Ramos (cell line): ENCODE data around the gene CYTH1.

ENCODE experiments used
- in situ Hi-C: fragments of 300-500 bp; cut with MboI; formaldehyde crosslinking; loops from one replicate; pipeline ENCODE4 v1.14.3; 2022; ENCODE audit warnings: low sequenced_read_pairs; ENCODE audit not compliant: unreplicated experiment

The CYTH1 gene

DNA sequence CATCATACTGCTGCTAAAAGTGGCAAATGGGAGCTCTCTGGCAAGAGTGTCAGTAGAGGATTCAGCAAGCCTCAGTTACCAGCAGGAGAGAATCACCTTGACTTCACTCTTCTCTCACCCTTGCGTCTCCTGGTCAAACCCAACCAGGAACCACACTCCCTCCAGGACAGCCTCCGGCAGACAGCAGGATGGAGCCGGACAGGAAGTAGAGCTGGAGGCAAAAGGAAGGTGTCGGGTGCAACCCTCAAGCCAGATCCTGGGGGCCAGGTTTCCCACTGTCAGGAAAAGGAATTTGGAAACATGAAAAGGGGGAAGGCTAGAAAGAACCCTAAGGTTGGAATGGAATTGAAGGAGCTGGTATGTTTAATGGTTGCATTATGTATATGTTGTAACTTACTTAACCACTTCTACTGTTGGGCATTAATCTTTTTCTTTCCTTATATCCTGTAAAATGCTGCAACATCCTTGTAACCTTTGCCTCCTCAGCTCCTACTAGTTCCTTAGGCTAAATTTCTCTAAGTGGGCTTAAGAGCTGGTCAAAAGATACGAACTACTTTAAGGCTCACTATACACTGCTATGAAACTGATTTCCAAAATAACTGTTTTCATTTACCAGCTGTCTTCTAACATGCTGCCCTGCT, 40.3 kb downstream of the CYTH1 start:
- in situ Hi-C loops, result no loop called here

- in situ Hi-C loops, result no loop called here
Measured at GRCh38 chr17:78739331-78739931, 42.6 kb downstream of the CYTH1 start.

GRCh38 chr17:78738698-78739097, 43.4 kb downstream of the CYTH1 start:
- in situ Hi-C loops, result no loop called here

GRCh38 chr17:78738278-78738677, 43.8 kb downstream of the CYTH1 start:
- in situ Hi-C loops, result no loop called here

GRCh38 chr17:78737332-78737731, 44.7 kb downstream of the CYTH1 start:
- in situ Hi-C loops, result no loop called here

- in situ Hi-C loops, result no loop called here
Measured at GRCh38 chr17:78736526-78737079, 45.5 kb downstream of the CYTH1 start.

DNA sequence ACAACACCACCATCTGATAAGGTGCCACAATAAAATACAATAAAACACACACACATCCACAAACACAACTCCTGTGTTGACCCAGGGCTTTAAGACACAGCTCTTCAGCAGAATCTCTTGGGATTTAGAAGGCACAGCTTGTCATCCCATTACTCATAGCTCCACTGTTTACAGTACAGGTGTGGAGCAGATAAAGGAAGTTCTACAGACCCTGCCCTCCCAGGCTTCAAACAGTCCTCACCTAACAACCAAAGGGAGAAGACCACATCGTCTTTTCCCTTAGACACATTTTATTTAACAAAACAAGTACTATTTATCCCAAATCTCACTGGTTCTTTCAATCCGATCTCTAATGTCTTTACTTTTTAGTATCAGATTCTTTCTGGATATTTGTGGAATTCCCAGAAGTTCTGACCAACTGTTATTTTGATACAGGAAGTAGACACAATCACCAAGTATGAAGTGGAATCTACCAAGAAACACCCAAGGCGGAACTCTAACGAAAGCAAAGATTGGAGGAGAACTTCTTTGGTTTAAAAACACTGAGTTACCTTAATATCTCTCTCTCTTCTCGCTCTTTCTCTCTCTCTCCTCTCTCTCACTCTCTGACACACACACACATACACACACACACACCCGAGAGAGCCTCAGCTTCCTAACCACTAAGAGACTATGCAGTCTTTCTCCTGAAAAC, 46.1 kb downstream of the CYTH1 start:
- in situ Hi-C loops, result no loop called here

- in situ Hi-C loops, result no loop called here
Measured at GRCh38 chr17:78734793-78735641, 47.1 kb downstream of the CYTH1 start.

DNA sequence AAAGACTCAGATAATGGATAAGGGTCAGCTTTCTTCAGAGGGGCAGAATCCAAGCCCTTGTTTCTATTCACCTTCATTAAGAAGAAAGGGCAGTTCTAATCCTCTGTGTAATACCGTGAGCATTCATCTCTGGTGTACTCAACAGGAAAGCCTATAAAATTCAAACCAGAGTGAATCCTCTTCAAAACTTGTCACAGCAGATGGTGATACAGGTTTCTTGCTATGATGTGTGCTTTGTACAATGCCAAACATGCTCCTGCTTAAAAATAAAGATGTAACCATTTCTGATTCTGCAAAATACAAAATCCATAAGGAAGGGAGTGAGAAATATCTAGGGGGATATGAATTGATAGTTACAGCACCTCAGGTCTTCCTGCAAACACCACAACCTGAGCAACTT, 49.7 kb downstream of the CYTH1 start:
- in situ Hi-C loops, result no loop called here

DNA sequence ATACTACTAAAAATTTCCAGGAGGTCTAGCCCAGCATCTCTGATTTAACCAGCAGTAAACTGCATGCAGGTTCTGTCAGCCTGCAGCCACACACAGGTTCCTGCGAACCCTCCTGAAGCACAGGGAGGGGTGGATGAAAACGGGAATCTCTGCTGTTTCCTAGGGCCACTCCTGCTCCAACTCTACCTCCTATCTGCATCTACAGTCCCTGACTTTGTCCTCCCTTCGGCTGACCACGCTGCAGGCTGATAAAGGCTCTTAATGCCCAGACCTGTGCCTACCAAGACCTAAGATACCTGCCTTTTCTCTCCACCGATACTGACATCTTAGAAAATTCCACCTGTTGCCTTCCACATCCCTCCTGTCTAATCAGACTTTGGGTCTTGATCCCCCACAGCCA, 50.2 kb downstream of the CYTH1 start:
- in situ Hi-C loops, result no loop called here

DNA sequence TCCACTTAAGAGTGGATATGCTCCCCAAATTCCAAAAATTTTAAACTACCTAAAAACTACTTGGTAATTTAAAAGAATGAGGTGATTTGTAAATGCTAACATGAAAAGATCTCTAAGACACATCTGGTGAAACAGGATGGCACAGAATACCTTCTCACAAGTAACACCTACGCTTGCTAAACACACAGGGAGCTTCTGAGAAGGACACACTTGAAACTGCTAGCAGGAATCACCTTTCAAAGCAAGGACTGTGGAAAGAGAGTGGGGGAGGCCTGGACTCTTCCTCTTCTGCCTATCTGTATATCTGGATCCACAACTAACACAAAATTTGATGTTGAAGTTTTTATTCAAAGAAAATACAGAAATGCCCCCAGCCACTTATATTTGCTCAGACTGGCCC, 52.4 kb downstream of the CYTH1 start:
- in situ Hi-C loops, result no loop called here

GRCh38 chr17:78728495-78728894, 53.6 kb downstream of the CYTH1 start:
- in situ Hi-C loops, result no loop called here

GRCh38 chr17:78727476-78728229, 54.4 kb downstream of the CYTH1 start:
- in situ Hi-C loops, result no loop called here

GRCh38 chr17:78727057-78727456, 55.0 kb downstream of the CYTH1 start:
- in situ Hi-C loops, result no loop called here

DNA sequence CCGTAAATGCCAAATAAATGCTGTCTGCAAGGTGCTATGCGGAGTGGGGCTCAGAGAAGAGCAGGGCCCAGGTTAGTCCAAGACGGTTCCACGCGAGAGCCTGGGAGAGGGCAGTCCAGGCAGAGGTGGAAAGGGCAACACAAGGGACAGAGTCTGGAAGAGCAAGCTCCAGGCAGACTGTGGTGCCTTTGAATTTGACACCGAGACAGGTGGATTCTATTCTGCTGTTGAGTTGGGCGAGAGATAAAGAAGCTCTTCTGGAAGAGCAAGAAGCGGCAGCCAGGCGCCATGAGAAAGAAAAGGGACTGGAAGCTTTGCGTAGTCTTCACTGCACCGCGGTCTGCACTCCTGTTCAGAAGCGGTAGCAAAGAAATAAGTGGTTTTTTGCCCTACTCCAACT, 55.6 kb downstream of the CYTH1 start:
- in situ Hi-C loops, result no loop called here

- in situ Hi-C loops, result no loop called here
Measured at GRCh38 chr17:78725448-78726021, 56.5 kb downstream of the CYTH1 start.

DNA sequence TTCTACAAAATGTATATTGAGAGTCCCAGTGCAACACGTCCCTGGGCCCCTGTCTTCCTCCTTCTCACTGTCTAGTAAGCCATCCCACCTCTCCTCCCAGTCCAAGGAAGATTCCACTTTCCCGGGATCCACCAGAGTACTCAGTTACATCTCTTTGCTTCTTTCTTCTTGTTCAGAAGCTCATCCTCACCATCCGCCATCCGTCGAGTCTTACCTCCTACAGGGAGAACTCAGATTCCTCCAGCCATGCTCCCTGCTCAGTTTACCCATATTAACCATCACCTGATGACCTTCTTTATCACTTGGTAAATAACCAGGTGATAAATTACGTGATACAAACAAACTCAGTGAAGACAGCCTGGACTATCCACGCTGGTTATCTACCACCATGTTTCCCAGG, 57.1 kb downstream of the CYTH1 start:
- in situ Hi-C loops, result no loop called here

DNA sequence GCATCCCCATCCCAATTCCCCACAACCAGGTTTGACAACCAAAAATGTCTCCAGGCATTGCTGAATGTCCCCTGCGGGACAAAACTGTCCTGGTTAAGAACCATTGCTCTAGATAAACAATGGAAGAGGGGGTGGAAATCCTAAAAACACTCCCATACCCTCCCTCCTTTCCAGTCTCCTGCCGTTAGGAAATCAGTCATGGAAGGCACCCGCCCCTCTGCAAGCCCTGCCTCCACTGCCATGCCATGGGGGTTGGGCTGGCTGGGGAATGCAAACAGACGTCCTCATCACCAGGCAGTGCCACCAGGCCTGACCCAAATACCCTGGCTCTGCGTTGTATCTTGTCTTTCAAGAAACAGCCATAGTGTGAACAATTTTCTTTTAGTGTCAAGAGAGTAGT, 57.5 kb downstream of the CYTH1 start:
- in situ Hi-C loops, result no loop called here

DNA sequence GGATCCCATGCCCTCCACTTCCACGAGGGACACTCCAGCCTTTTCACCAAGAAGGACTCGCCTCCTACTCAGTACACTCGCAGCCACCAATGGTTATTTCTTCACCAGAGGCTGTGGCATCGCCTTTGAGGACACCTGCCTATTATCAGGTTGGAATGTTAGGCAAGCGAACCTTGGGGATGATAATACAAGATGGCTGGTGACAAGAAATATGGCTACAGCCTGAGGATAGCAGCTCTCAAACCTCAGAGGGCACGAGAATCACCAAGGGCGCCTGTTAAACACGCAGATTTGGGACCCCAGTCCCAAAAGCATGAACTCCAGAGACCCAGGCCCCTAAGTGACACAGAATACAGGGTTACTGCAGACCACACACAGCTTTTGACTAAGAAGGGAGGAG, 58.1 kb downstream of the CYTH1 start:
- in situ Hi-C loops, result no loop called here
